GM18498 (cell line): ENCODE data around the gene MYO1D.

Experiments
- ATAC-seq: cut with Tn5 transposase; IDR thresholded peaks from one replicate; pipeline ENCODE4 v1.9.1; 2021; ENCODE audit warnings: mild to moderate bottlenecking, moderate library complexity; ENCODE audit not compliant: unreplicated experiment

Gene MYO1D

DNA sequence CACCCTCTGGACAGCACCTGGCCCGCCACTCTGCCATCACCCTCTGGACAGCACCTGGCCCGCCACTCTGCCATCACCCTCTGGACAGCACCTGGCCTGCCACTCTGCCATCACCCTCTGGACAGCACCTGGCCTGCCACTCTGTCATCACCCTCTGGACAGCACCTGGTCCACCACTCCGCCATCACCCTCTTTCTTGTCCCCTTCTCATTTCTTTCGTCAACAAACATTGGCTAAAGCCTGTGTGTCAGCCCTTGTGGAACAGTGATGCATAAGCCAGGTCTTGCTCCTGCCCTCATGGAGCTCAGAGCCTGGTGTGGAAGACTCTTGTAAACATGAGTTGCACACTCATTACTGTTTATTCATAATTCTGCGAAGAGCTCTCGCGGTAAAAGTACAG, 358.9 kb downstream of the MYO1D start:
- no peak for ATAC-seq

DNA sequence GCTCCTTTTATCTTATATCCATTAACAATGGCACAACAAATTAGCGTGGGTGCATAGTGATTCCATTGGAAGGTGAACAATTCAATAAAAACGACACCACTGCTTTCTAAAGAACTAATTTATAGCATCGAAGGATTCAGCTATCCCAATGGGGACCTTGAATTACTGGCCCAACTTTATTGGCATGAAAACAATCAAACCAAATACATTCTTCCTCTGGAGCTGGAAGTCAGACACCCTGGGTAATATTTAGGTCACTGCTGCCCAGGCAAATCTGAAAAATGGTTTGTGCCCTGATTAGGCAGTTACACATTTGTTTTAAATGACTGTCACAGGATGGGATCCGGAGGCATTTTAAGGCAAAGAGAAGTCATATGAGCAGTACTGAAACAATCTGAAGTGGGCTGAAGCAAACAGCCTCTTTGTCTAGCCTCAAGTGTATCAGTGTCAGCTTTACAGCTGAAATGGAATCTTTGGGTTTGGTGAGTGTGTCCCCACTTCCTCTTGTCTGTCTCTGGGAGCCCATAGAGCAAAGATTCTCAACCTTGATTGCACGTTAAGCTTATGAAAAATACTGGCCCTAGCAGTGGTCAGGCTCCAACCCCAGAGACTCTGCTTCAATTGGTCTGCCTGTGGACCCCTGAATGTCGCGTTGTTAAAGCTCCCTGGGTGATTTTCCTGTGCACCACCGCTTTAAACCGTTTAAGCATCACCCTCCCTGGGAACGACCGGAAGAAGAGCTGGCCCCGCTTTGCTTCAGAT, 359.8 kb downstream of the MYO1D start:
- ATAC-seq = peak; percentile 35

DNA sequence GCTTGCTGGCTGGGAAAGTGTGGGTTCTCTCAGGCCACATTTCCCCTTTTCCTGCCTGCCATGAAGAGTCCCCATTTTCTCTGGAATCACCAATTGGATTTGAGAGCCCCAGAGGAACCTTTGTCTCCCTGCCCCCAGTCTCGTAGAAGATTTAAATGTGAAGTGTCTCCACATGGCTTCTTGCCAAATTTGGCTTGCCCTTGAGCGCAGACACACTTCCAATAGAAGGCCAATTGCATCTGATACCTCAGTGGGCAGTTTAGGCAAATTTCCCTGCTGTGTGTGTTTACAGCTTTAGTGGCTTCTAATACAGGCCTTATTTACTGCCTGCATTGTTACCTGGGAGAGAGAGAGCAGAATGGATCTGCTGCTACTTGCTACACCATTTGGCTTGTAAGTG, 360.5 kb downstream of the MYO1D start:
- no peak for ATAC-seq

DNA sequence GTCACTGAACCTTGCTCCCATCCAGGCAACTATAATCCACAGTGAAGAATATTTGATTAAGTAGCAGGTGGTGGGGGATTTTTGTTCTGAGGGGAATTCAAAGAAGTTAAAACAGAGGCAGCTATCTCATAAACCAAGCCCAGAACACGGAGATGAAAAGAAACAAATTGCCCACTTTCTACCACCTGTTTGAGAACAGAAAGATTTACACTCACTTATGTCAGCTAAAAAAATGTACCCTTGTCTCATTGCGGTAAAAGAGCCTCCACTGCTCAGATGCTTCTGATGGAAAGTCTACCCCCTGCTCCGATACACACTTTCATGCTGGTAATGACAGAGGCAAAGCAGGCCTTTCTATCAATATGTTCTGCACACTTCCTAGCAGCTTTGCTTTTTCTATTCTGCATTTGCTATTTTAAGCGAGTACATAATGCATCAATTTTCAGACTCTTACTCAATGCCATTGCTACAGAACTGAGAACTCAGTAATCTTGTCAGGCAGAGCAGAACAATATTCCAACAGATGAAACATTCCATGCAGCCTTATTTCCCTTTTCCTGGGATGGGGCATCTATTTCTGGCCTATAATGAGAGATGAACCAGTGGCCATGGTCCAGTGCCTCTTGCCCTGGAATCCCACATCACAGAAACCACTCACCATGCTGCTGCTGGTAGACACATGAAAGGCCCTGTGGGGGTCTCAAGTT, 361.1 kb downstream of the MYO1D start:
- peak; percentile 38 for ATAC-seq

DNA sequence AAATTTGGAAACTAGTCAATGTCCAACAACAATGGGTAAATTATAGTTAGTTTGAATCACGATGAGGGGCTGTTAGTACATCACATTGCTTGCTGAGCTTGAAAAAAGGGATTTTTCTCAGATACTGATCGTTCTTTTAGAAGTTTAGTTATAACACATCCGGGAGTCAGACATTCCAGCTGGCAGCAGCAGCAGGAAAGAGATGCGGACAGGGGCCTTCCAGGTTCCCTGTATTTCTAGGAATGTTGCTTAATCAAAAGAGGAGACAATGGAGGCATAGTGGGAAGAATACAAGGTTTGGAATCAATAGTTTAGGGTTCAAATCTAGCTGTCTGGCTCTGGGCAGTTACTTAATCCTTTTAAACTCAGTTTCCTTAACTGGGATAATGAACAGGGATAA, 362.3 kb downstream of the MYO1D start:
- no peak for ATAC-seq

DNA sequence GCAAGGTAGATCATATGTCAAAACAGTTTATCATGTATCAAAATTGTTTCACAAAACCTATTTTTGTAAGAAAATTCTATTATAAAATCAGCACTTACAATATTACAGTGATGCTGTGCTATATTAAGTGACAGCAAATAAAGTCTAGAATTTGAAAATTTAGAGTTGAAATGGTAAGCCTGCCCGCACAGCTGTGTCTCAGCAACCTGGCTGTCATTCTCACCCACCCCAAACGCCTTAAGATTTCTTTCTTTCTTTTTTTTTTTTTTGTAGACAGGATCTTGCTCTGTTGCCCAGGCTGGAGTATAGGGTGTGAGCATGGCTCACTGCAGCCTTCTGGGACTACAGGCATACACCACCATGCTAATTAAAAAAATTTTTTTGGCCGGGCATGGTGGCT, 363.3 kb downstream of the MYO1D start:
- no peak for ATAC-seq

DNA sequence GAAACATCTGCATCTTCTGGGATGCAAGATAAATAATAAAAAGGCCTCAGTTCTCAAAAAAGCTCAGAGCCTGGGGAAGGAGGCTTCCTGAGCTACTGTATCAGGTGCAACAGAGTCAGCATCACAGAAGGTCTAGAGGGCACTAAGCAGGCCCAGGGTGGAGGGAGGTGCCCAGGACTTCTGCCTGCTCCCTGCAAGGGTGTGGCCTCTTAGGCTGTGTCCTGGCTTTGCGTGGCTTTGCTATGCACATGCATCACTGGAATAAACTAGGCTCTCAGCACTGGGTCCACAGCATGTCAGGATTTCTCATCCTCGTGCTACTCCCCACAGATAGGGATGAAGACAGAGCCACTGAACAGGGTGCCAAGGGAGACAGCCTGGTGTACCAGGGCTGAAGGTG, 364.6 kb downstream of the MYO1D start:
- no peak for ATAC-seq

DNA sequence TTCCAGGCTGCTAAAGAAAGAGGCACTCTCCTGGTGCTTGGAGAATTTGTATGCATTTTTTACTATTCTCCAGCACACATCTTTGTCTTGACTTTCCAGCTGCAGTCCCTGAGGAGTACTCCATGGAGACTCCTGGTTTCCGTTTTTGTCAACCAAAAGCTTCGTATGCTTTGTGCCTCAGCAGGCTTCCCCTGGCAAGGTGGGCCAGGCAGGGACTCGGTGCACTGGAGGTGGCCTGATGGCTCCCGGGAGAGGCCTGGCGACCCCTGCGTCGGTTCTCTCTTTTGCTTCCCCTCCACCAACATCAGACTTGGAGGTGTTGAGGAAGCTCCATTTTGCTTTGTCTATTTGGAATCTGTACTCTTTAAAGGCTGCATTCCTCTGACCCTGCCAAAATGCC, 366.5 kb downstream of the MYO1D start:
- no peak for ATAC-seq

DNA sequence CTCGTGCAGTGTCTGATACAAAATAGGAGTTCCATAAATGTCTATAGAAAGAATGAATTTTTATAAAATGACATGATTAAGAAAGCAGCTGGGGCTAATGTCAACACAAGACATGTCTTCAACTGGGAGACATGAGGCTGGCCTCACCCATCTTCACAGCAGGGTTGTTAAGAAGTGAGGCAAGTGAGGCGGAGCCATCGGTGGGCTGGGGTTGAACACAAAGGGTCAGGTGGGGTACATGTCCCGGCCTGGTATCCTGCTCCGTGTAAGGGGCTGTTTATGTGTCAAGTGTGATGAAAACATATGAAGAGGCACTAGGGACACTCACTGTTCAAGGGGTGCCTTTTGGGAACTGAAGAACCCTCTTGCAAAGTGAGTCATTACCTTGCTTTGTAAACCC, 368.0 kb downstream of the MYO1D start:
- ATAC-seq = no peak

DNA sequence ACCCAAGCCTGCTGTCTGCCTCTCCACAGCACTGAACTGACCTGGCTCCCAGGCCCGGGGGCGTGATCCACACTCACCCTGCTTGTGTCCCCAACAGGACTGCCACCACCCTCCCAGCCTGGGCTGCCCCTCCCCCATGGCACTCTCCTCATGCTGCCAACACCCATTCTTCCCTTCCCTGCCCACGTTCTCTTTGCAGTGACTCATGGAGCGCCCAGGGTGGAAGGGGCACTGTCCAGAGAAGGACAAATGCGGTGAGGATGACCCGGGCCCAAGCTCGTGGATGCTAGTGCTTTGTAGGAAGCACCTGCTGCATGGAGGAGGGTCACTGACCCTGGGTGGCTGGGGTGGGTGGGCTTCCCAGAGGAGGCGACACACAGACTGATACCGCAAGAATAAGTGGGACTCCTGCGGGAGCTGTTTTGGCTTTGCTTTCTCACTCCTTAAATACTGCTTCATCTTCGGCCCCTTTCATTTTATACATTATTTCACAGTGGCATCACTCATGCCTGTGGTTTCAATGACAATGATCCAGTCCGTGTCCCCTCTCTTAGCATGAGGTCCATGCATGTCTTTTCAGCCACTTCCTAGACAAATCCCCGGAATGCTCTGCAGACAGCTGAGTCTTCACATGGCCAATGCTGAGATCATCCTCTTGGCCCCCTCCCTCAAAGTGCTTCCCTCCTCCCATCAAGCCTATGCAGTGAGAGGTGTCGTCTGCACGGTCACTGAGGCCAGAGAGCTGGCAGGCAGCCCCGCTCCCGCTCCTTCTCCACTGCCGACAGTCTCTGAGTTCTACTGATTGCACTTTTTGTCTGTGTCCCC, 372.5 kb downstream of the MYO1D start:
- ATAC-seq = peak; percentile 34

DNA sequence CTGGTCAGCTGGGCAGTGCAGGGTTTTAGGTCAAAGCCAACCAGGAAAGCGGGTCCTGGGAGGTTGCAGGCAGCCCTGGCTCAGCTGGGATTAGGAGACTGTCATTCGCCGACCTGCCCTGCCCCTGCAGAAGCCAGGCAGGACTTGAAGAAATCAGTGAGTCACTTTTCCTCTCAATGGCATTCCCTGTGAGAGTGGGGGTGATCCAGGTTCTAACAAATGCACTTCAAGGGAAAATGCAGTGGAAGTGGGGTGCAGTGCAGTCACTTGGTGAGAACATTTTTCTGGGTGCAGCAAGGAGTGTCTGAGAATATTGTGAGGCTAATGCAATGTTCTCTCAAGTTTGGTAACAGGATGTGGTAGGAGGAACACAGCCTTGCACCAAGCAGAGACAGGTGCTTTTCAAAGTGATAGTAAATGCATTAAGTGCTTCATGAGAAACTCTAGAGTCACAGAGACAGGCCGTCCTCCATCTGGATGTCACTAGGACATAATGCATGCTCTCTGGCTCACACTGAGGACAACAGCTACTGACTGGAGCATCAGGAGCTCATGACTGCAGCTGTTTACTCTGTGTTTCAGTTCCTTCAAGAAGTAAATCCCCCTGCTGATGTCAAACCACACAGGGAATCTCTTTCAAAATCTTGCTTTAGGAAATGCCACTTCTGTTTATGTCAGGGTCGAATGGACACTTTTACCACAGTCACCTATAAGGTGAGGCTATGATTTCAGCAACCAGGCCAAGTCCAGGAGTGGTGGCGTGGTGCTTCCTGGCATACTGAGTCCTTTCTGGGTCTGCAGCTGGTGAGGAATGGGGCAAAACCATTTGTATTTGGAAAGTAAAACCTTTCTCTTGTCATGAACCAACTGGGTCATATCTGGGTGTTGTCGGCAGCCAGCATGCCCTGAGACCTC, 373.4 kb downstream of the MYO1D start:
- peak; percentile 85 for ATAC-seq

DNA sequence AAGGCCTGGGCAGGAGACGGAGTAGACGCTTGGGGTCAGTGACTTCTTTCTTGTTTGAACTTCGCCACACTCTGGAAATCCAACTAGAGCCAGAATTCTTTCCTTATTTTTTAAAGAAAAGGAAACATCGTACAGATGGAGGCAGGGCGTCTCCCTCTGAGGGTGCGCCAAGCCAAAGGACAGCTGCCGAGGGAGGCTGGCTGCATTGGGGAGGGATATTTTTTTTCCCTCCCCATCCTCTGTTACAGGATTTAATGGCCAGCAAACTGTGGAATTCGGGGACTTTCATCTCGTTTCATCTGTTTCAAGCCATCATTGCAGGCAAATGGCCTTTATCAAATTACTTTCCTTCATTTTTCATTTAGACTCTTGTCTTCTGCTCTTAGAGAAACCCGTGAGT, 374.2 kb downstream of the MYO1D start:
- ATAC-seq = no peak

DNA sequence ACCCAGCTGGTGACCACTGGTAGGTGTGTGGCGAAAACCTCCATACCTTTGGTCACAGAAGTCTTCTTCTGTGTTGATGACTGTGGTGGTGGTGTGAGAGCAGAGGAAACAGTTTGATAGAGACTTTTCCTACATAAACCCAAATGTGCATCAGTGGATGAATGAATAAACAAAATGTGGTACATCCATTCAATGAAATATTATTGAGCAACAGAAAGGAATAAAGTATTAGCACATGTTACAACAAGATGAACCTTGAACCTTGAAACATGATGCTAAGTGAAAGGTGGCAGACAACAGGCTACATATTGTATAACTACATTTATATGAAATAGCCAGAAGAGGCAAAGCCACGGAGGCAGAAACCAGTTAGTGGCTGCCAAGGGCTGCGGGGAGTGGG, 374.9 kb downstream of the MYO1D start:
- no peak for ATAC-seq

DNA sequence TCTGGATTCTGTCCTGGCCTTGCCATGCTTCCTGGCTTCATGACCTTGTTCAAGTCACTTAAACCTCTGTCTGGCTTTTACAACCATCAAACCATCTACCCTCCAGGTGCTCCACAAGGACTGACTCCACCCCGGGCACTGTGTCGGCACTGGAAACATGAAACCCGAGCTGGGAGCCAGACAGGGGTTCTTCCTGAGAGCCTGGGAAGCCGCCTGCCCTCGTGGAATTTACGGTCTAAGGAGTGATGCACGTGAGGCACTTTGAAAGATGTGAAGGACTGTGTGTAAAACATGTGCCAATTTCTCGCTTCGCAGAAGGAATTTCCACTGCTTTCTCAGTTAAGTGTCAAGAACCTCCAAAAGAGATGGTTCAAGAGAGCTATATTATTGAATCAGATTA, 378.5 kb downstream of the MYO1D start:
- no peak for ATAC-seq

DNA sequence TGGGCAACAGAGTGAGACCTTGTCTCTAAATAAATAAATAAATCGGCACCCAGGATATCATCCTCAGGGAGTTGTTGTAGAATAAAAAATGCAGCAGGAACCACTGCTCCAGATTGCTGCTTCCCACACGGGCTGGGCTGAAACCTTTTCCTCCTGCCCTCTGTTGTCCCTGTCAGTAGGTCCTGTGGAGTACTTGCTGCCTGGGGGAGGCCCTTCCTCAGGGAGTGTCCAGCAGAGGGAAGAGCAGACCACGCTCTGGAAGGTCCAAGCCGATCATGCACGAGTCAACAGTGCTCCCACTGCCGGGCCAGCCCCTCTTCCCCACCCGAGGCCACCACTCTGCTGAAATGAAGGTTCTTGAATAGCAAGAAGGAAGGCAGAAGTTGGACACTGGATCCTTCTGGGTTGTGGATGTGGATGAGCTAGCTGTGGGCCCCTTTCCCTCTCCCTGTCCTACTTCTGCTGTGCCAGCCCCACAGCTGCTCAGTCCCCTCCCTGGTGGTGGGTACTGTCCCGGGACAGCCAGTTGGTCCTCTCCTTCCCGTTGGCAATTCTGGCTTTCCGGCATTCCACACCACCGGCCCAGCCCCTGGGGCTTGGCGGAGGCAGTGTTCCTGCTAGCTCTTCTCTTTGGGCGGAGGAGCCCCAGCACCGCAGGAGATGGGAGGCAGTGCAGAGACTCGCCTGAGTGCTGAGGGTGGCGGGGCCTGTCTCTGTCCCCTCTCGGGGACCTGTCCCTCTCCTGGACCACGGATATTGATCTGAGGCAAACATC, 379.3 kb downstream of the MYO1D start:
- ATAC-seq = no peak

DNA sequence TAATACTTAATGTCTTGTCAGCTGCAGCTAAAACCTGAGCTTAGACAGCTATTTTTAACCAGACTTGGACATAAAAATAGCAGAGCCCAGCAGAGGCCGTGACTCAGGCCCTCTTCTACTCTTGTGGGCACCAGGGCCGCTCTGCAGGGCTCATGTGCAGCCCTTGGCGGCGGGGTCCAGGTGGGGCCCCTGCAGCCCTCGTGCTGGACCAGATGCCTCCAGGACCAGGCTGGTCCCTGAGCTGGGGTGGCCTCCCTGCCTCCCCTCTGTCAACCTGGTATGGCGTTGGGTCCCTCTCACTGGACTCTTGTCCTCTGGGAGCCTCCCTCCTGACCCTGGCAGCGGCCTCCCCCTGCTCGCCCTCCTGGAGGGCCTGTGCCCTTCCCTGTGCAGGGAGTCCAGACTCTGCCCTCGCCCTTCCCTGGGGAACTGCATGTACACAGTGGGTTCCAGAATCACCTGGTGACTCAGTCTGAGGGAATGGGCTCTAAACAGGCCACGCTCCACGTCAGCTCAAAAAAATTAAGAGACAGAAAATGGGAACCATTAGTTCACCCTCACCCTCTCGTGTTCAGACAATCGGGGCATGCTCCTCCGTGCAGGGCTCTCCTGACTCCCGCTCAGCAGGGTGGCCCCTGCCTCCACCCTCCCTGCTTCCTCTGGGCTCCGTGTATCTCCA, 380.4 kb downstream of the MYO1D start:
- ATAC-seq = no peak

DNA sequence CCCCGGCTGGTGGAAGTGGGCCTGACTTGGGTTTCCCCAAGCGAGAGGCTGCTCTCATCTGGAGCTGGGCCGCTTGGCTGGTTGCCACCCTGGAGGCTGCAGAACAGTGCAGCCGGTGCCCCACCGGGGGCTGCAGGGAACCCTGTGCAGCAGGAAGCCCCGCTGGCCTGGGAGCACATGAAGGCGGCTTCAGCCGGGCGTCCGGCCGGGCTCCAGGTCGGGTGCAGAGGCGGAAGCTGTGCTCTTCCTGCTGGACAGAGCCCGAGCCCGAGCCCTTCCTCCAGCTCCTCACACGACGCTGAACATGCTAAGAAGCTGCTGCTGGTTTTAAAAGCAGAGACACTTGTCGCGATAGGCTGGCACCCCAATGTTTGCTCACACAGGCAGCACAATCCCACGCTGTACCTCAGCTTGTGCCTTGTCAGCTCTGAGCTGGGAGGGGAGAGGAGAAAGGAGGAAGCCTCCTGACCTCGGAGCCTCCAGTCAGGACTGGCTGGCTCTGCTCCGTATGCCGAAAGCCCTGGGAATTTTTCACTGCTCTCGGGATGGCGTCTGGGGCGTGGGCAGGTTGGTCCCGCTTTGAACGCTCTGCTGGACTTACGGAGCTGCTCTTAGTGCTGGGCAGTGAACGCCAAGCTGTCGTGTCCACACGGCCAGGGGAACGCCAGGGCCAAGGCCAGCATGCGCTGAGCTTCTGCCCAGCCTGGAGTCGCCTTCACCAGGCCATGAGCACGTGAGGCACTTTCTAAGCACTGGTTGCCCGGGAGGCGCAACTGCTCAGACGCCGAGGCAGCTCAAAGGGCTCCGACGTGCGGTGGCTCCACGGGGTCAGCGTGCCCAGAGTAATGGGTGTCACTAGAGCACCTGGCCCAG, 381.3 kb downstream of the MYO1D start:
- no peak for ATAC-seq

DNA sequence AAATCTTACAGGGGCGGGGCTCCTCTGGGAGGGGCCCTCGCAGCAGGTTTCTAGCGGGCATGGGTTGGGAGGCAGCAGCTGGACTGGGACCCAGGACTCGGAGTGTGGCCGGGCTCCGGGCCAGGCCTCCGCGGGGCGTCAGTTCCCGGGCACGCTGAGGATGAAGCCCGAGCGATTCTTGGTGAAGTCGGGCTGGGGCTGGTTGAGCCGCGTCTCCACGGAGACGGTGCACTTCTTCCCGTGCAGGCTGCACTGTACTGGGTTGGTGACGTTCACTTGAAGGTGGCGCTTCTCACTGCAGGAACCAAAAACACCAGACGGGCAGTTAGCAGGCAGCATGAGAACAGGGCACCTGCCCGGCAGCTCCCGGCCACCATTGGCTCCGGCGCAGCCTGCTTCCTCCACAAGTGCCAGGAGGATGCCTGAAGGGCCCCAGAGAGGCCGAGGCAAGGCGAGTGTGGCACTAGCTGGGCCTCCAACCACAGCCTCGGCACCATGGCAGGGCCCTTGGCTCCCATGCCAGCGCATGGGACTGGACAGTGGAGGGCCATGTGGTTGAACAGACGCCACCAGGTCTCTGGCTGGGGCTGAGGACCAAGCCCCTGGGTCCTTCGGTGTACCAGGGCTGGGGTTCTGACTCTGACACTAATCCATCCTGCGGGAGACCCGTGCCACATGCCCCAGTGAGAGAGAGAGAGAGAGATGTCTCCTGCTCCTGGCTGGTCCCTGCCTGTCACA, 382.1 kb downstream of the MYO1D start:
- no peak for ATAC-seq
